Measurements from ENCODE around the gene HDAC9.

The HDAC9 gene

GRCh38 chr7:18799899-18800298 is 304.4 kb downstream of the HDAC9 start:
- Histone ChIP-seq H3K4me2 (ENCODE audit: low read depth, low read length, poor library complexity, severe bottlenecking) (no peak overlapping the region), H3K9ac (ENCODE audit: low read length) (no peak overlapping the region), H3K9me3 (ENCODE audit: insufficient read depth, low read length) (no peaks in the 10 kb centered on the region), H3K79me2 (ENCODE audit: insufficient read depth, low read length) (no peaks in the 10 kb centered on the region), H3F3A (ENCODE audit: insufficient read depth) (no peaks in the 10 kb centered on the region), H3K4me3 (ENCODE audit: insufficient read depth, low read length, poor library complexity, severe bottlenecking) (no peak overlapping the region), H3K27me3 (ENCODE audit: low read length) (no peaks in the 10 kb centered on the region), H3K9me2 (replicated peaks; ENCODE audit: insufficient read depth, low read length) (no peaks in the 10 kb centered on the region), H2AFZ (ENCODE audit: low read depth, low read length, severe bottlenecking) (no peak overlapping the region), H3K27ac (ENCODE audit: low read depth, low read length) (no peak overlapping the region), H4K20me1 (ENCODE audit: low read depth, low read length) (no peaks in the 10 kb centered on the region), H3K36me3 (ENCODE audit: low read length) (no peaks in the 10 kb centered on the region)
- TF ChIP-seq CTCF (IDR thresholded peaks at IDR 0.05; ENCODE audit: insufficient read depth, low read length, poor library complexity, severe bottlenecking) (no peak), EZH2phosphoT487 (conservative IDR thresholded peaks at IDR 0.05; ENCODE audit: low read length) (no peak)

- H3F3A ChIP-seq (ENCODE audit: insufficient read depth) = no peaks in the 10 kb centered on the region
- no peaks in the 10 kb centered on the region for H3K36me3 ChIP-seq (ENCODE audit: low read length)
- no peak overlapping the region for H3K4me3 ChIP-seq (ENCODE audit: insufficient read depth, low read length, poor library complexity, severe bottlenecking)
- H4K20me1 ChIP-seq (ENCODE audit: low read depth, low read length) = no peaks in the 10 kb centered on the region
- no peak overlapping the region for H2AFZ ChIP-seq (ENCODE audit: low read depth, low read length, severe bottlenecking)
- H3K9me3 ChIP-seq (ENCODE audit: insufficient read depth, low read length) = no peaks in the 10 kb centered on the region
- H3K27me3 ChIP-seq (ENCODE audit: low read length) = no peaks in the 10 kb centered on the region
- H3K4me2 ChIP-seq (ENCODE audit: low read depth, low read length, poor library complexity, severe bottlenecking) = no peak overlapping the region
- no peak overlapping the region for H3K9ac ChIP-seq (ENCODE audit: low read length)
- H3K79me2 ChIP-seq (ENCODE audit: insufficient read depth, low read length) = no peaks in the 10 kb centered on the region
- TF ChIP-seq EZH2phosphoT487 (conservative IDR thresholded peaks at IDR 0.05; ENCODE audit: low read length) (no peak), CTCF (IDR thresholded peaks at IDR 0.05; ENCODE audit: insufficient read depth, low read length, poor library complexity, severe bottlenecking) (no peak)
- H3K9me2 ChIP-seq (replicated peaks; ENCODE audit: insufficient read depth, low read length) = no peaks in the 10 kb centered on the region
- no peak overlapping the region for H3K27ac ChIP-seq (ENCODE audit: low read depth, low read length)
Measured at GRCh38 chr7:18803923-18804322, 308.4 kb downstream of the HDAC9 start.

- no peaks in the 10 kb centered on the region for H4K20me1 ChIP-seq (ENCODE audit: low read depth, low read length)
- TF ChIP-seq EZH2phosphoT487 (conservative IDR thresholded peaks at IDR 0.05; ENCODE audit: low read length) = no peak
- no peak for TF ChIP-seq CTCF (IDR thresholded peaks at IDR 0.05; ENCODE audit: insufficient read depth, low read length, poor library complexity, severe bottlenecking)
- H3K79me2 ChIP-seq (ENCODE audit: insufficient read depth, low read length) = no peaks in the 10 kb centered on the region
- H3K4me2 ChIP-seq (ENCODE audit: low read depth, low read length, poor library complexity, severe bottlenecking) = no peak overlapping the region
- no peak overlapping the region for H3K27ac ChIP-seq (ENCODE audit: low read depth, low read length)
- no peaks in the 10 kb centered on the region for H3K27me3 ChIP-seq (ENCODE audit: low read length)
- no peak overlapping the region for H3K4me3 ChIP-seq (ENCODE audit: insufficient read depth, low read length, poor library complexity, severe bottlenecking)
- no peaks in the 10 kb centered on the region for H3K36me3 ChIP-seq (ENCODE audit: low read length)
- no peaks in the 10 kb centered on the region for H3F3A ChIP-seq (ENCODE audit: insufficient read depth)
- H3K9me3 ChIP-seq (ENCODE audit: insufficient read depth, low read length) = no peaks in the 10 kb centered on the region
- H3K9me2 ChIP-seq (replicated peaks; ENCODE audit: insufficient read depth, low read length) = no peaks in the 10 kb centered on the region
- no peak overlapping the region for H2AFZ ChIP-seq (ENCODE audit: low read depth, low read length, severe bottlenecking)
- H3K9ac ChIP-seq (ENCODE audit: low read length) = no peak overlapping the region
Measured at GRCh38 chr7:18806177-18806576, 310.6 kb downstream of the HDAC9 start.
